GM19467 (cell line): ENCODE measurements around the gene ZNF180.
"Not testable (repeated sequence)": the region's sequence is repeated elsewhere in the genome, so short reads cannot be mapped to it uniquely, and the experiment has no call there.

Experiments
- ATAC-seq: cut with Tn5 transposase; IDR thresholded peaks from one replicate; pipeline ENCODE4 v1.9.1; 2021; ENCODE audit warnings: mild to moderate bottlenecking, moderate library complexity; ENCODE audit not compliant: unreplicated experiment

Gene ZNF180

DNA sequence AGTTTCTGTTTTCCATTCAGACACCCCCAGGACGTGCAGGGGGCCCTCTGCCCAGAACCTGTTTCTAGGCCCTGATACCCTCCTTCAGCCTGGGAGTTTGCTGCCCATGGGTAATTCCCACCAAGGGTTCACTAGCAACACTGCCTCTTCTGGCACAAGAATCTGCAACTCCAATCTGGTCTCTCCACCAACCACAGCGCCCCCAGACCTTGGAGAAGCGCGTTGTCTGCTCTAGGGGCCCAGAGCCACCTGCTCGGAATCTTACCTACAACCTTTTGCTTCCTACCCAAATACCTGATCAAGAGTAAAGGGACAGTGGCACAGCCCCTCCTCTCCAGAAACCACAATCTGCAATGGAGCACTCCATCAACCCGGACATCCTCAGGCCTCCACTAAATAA lies 763 bp downstream of the ZNF180 start:
- no peak for ATAC-seq

DNA sequence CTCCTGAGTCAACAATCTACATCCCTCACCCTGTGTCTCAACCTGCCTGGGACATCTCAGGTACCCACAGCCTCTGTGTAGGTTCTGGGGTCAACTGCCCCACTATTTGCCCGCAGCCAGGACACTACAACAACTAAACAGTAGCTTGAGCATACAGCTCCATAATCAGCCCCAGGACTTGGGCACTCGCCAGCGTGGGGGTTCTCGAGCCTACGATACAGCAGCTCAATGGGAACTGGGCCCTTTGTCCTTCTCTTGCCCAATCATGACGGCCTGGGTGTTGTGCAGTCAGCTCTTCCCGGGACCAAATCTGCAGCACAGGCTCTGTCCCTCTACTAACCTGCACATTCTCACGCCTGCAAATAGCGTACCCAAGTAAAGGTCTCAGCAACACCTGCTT lies 1.3 kb downstream of the ZNF180 start:
- ATAC-seq = no peak

DNA sequence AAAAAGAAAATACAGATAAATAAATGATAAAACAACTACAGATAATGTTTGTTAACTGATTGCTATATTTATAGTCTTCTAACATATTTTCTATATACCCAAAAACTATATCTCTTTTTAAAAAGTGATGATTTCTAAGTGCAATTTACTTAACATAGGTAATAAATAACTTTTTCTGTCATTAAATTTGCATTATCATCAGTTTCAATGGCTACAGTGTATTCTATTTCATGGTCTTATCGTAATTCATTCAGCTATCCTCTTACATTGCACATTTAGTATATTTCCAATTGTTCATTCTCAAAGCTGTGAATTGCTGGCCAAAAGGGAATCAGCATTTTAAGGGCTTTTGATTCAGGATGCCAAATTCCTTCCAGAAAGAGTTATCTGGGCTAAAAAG lies 3.6 kb downstream of the ZNF180 start:
- ATAC-seq = no peak

DNA sequence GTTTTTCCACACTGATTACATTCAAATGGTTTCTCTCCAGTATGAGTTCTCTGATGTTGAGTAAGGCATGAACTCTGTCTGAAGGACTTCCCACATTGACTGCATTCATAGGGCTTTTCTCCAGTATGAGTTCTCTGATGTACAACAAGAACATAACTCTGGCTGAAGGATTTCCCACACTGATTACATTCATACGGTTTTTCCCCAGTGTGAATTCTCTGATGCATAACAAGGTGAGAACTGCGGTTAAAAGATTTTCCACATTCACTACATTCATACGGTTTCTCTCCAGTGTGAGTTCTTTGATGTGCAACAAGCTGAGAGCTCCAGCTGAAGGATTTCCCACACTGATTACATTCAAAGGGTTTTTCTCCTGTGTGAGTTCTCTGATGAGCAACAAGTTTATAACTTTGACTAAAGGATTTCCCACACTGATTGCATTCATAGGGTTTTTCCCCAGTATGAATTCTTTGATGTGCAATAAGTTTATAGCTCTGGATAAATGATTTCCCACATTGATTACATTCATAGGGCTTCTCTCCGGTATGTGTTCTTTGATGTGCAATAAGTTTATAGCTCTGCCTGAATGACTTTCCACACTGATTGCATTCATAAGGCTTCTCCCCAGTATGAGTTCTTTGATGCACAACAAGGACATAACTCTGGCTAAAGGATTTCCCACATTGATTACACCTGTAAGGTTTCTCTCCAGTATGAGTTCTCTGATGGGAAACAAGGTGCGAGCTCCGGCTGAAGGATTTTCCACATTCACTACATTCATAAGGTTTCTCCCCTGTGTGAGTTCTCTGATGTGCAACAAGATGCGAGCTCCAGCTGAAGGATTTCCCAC lies 23.5 kb downstream of the ZNF180 start:
- ATAC-seq = no peak

DNA sequence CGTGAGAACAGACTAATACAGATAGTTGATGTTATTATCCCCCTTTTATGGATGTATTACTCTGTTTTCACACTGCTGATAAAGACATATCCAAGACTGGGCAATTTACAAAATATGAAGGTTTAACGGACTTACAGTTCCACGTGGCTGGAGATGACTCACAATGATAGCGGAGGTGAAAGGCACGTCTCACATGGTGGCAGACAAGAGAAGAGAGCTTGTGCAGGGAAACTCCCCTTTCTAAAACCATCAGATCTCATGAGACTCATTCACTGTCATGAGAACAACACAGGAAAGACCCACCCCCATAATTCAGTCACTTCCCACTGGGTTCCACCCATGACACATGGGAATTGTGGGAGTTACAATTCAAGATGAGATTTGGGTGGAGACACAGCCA lies 31.6 kb downstream of the ZNF180 start:
- ATAC-seq = not testable (repeated sequence)

DNA sequence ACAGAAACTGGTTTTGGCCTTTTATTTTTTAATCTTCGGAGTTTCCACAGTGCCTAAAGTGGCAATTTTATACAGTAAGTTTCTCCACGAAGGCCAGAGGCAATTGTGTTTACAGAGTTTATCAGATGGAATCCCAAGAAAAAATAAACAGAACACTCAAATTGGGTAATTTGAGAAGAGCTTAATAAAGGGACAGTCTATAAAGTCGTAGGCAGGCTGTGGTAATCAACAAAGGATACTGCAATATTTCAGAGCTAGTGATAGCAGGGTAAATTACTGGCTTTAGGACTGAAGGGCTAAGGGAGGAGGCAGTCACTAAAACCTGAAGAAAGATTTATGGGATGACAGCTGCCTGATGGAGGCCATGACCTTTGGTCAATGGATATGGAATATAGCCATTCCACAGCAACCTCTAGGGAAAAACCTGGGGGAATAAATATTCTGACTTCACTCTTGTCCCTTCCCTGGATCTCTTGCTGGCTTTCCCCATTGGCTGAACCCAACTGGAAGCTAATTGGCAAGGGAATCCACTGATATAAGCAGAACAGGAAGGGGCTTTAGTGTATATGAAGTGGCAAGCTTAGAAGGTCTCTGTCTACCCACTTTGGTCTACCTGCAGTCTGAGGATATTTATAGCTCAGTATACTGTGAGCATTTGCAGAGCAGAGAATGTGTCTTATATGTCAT lies 37.6 kb downstream of the ZNF180 start:
- not testable (repeated sequence) for ATAC-seq

DNA sequence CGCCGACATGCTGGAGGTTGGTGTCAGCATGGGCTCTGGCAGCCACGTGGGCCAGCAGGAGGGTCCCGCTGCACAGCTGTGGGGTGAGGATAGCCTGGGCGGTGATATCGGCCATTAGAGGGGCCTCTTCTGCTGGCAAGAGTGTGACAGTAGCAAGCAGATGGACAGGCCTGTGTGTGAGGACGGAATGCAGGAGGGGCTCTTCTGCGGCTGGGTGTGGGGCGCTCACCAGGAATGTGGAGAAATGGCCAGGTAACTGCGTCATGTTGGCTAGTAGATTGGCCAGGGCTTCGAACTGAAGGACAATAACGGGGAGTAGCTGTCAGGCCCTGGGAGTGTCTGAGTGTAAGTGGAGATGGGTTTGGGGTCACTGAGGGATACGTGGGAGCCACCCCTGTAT lies 44.3 kb downstream of the ZNF180 start:
- not testable (repeated sequence) for ATAC-seq

DNA sequence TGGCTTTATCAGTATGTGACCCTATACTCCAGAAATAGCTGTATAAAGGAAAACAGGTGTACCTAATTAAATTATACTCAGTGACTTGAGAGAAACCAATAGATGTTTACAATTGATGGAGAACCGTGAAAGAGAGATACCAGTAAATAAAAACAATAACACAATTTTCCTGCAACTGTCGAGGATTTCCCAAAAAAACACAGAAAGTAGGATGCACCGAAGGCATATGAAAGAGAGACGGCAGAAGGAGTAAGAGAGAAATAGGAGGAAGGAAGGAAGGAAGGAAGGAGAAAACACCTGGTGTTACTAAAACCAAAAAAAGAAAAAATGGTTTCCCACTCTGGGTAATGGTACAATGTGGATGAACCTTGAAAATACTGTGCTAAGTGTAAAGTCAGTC lies 45.2 kb downstream of the ZNF180 start:
- no peak for ATAC-seq

DNA sequence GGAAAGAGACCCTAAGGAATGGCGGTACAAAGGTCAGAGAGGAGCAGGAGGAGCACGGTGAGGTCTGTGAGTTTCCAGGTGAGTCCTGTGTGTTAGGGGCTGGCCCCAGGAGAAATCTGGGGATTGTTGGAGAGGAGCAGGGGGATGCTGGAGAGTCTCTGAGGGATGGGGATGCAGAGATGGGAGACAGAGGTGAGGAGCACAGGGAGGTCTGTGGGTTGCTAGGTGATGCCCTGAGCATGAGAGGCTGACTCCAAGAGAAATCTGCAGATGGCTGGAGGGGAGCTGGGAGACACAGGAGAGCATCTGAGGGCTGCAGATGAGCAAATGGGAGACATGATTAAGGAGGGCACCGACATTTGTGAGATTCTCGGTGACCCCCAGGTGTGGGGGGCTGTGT lies 48.0 kb downstream of the ZNF180 start:
- no peak for ATAC-seq

DNA sequence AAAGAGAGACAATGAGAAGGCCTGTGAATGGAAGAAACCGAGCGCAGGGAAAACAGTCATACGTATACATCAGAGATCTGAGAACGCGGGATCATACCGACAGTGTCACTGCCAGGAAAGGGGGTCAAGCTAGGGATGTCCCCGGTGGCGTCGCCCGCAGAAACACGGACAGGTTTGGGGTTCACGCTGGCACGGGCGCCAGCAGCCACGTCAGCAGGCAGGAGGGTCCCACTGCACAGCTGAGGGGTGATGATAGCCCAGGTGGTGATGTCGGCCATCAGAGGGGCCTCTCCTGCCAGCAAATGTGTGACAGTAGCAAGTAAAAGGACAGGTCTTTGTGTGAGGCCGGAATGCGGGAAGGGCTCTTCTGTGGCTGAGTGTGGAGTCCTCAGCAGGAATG lies 48.6 kb downstream of the ZNF180 start:
- ATAC-seq = no peak

DNA sequence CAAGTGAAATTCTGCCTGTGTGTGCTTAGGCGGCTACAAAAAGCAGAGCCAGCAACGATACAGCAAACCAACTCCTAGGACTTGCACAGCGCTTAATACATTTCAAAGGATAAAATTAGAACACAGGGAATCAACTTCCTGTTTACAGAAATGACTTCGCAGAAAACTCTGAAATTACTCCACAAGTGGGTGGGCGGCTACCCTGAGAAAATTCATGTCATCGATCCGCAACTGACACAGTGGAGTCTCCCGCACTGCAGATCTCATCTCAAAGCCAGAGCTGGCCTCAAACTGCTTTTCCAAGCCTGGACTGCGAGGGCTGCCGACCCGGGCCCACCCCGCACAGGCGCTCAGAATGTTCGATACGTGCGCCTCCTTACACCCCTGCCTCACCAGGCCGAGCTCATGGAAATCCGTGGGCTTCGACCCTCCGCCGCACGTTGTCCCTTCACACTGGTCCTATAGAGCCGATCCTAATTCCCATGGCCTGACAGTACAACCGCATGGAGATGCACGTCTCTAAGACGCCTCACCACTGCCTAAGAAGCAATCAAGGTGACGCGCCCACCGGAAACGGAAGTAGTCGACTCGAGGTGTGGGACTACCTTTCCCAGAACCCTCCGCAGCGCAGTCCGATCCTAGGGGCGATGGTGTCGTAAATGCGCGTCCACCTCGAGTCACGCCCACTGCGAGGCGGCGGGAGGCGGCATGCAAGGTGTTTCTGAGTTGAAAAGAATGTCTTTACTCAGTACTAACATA lies 52.2 kb downstream of the ZNF180 start, which contains the start of gene ZNF229:
TSS of gene ZNF229 (minus strand) at position 557 of the 759 bp plus-strand sequence. CDS start 5,625 bp downstream, outside the sequence.
- ATAC-seq = no peak

DNA sequence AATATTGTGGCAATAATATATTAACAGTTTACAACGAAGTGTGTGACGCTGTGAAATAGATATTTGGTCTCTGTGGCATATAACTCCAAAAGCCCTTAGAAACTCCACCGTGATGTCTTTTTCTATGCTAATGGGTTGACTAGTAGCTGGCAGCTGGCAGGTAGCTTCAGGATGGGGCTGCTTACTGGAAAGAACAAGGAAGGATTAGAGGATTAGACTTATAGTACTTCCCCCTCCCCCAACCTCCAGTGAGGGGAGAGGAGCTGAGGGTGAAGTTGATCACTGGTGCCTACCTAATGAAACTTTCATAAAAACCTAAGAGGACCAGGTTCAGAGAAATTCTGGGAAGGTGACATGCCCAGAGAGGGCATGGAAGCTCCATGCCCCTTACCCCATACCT lies 61.9 kb downstream of the ZNF180 start:
- no peak for ATAC-seq

DNA sequence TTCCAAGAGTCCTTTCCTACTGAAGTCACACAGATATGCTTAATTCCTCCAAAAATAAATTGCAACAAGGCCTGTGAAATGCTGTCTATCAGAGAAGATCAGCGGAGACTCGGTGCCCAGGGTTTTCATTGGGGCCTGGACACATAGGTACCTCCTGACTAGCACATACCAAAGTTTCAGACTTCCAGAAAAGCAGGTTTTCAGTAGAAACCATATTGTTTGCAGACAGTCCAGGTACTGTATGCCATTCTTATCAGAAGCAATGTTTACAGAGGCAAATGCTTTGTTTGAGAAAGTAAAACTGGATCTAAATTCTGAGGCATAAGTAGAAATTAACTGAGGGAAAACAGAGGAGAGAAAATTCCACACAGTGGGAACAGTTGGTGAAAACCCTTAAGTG lies 64.9 kb downstream of the ZNF180 start:
- no peak for ATAC-seq

DNA sequence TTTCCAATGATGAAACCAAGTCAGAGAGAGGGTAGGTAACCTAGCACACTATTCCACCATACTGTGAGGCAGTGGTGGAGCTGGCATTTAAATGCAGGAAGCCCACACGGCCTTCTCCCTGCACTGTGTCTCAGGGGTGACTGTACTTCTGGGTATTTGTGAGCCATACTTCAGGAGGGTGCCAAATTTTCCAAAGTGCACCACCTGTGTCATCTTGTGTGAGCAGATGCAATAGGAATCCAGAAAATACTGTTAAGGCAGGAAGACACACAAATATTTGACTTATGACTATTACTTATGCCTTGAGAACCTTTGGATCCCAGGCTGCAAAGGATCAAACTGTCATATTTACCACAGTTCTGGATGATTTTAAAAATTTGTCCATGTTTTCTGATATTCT lies 69.4 kb downstream of the ZNF180 start:
- no peak for ATAC-seq
